ENCODE data around the gene MTMR12.

The MTMR12 gene

DNA sequence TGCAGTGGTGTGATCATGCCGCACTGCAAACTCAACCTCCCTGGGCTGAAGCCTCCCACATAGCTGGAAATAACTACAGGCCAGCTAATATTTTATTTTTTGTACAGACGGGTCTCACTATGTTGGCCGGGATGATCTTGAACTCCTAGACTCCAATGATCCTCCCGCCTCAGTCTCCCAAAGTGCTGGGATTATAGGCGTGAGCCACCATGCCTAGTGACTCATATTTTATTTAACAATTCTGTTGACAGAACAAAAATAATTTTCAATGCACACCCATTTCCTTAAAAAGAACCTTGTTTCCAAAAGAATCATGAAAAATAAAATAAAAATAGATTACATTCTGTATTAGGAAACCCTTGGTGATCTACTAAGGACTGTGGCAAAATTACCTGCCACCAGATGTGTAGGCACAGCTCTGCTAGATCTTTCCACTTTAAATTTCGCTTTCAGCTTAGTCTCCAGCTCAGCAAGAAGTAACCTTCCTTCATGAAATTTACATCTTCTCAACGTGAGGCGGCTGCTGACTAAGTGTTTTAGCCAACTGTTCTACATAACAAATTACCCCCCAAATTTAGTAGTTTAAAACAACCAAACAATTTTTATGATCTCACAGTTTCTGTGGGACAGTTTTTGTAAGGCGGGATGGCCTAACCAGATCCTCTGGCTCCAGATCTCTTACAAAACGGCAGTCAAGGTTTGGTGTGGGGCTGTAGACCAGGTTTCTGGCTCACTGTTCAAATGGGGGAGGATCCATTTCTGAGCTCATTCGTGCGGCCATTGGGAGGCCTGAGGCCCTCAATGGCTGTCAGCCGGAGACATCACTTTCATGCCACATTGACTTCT, 106.0 kb downstream of the MTMR12 start:
- DNase-seq (ENCODE audit: low spot score) (no peak), ATAC-seq (ENCODE audit: low read depth) (no peak)
- Histone ChIP-seq H3K27me3 (ENCODE audit: insufficient read depth, poor library complexity, severe bottlenecking) (no peaks in the 10 kb centered on the region), H3K4me1 (ENCODE audit: insufficient read depth, poor library complexity, severe bottlenecking) (no peaks in the 10 kb centered on the region), H3K9me3 (ENCODE audit: severe bottlenecking) (no peaks in the 10 kb centered on the region), H3K36me3 (ENCODE audit: low read depth) (no peaks in the 10 kb centered on the region), H3K27ac (ENCODE audit: poor library complexity, severe bottlenecking) (no peak overlapping the region), H3K4me3 (ENCODE audit: severe bottlenecking) (no peak overlapping the region)
- TF ChIP-seq, protein P1, sequence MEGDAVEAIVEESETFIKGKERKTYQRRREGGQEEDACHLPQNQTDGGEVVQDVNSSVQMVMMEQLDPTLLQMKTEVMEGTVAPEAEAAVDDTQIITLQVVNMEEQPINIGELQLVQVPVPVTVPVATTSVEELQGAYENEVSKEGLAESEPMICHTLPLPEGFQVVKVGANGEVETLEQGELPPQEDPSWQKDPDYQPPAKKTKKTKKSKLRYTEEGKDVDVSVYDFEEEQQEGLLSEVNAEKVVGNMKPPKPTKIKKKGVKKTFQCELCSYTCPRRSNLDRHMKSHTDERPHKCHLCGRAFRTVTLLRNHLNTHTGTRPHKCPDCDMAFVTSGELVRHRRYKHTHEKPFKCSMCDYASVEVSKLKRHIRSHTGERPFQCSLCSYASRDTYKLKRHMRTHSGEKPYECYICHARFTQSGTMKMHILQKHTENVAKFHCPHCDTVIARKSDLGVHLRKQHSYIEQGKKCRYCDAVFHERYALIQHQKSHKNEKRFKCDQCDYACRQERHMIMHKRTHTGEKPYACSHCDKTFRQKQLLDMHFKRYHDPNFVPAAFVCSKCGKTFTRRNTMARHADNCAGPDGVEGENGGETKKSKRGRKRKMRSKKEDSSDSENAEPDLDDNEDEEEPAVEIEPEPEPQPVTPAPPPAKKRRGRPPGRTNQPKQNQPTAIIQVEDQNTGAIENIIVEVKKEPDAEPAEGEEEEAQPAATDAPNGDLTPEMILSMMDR (IDR thresholded peaks at IDR 0.05; ENCODE audit: poor library complexity, severe bottlenecking): no peak

DNA sequence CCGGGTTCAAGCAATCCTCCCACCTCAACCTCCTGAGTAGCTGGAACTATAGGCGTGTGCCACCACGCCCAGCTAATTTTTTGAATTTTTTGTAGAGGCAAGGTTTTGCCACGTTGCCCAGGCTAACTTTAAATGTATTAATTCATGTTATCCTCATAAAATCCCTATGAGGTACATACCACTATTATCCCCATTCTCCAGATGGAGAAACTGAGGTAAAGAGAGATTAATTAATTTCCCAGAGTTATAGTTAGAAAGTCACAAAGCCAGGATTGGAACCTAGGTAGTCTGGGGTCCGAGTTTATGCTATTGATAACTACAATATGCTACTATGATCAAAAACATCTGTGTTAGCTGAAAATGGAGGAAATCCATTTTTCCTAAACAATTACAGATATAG, 106.7 kb downstream of the MTMR12 start:
- Histone ChIP-seq H3K36me3 (ENCODE audit: low read depth) (no peaks in the 10 kb centered on the region), H3K9me3 (ENCODE audit: severe bottlenecking) (no peaks in the 10 kb centered on the region), H3K4me1 (ENCODE audit: insufficient read depth, poor library complexity, severe bottlenecking) (peaks cover 3% of the 10 kb centered on the region), H3K27me3 (ENCODE audit: insufficient read depth, poor library complexity, severe bottlenecking) (no peaks in the 10 kb centered on the region), H3K4me3 (ENCODE audit: severe bottlenecking) (no peak overlapping the region), H3K27ac (ENCODE audit: poor library complexity, severe bottlenecking) (no peak overlapping the region)
- ATAC-seq (ENCODE audit: low read depth) (no peak), DNase-seq (ENCODE audit: low spot score) (no peak)
- TF ChIP-seq, protein P1 (IDR thresholded peaks at IDR 0.05; ENCODE audit: poor library complexity, severe bottlenecking): no peak

DNA sequence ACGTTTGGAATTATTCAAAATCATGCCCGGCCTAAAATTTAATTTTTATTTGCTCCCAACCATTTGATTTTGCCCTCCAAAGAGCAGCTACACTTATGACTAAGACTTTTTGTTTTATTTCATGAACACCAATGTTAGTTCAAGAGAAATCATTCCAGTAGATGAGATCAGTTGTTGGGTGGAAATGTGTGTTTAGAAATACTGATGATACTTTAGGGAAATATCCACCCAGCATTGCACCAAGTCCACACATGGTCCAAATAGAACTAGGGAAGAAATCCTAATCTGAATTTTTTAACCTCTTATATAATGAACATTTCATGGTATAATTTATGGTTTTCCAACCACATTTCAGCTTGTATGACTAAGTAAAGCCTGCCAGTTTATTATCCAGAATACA, 110.3 kb downstream of the MTMR12 start:
- no peak overlapping the region for H3K27ac ChIP-seq (ENCODE audit: poor library complexity, severe bottlenecking)
- ATAC-seq (ENCODE audit: low read depth) (no peak), DNase-seq (ENCODE audit: low spot score) (no peak)
- no peak overlapping the region for H3K4me3 ChIP-seq (ENCODE audit: severe bottlenecking)
- no peaks in the 10 kb centered on the region for H3K27me3 ChIP-seq (ENCODE audit: insufficient read depth, poor library complexity, severe bottlenecking)
- H3K4me1 ChIP-seq (ENCODE audit: insufficient read depth, poor library complexity, severe bottlenecking): peaks cover 15% of the 10 kb centered on the region
- H3K36me3 ChIP-seq (ENCODE audit: low read depth): no peaks in the 10 kb centered on the region
- no peaks in the 10 kb centered on the region for H3K9me3 ChIP-seq (ENCODE audit: severe bottlenecking)
- TF ChIP-seq, protein P1 (IDR thresholded peaks at IDR 0.05; ENCODE audit: poor library complexity, severe bottlenecking): no peak

DNA sequence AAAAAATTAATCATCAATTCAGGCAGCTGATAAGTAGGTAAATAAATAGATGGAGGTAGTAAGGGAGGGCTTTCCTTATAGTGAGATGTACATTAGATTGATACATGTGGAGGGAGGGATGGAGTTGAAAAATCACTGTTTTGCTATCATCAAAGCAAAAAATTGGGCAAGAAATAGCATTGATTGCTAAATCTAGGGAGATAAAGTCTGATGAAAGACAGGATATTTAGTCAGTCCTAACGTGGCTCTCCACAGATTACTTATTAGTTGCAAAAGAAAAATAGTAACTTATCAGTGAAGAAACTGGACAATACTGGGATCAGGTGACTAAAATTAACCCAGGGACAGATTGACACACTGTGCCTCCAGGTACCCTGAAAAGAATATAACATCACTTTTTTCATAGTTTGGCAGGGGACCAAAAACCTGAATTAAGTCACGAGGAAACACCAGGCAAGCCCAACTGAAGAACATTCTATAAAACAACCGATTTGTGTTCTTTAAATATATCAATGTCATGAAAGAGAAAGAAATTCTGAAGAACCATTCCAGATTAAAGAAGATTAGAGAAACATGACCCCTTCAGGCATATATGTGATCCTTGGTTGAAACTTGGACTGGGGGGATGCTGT, 111.5 kb downstream of the MTMR12 start:
- no peaks in the 10 kb centered on the region for H3K36me3 ChIP-seq (ENCODE audit: low read depth)
- no peak for ATAC-seq (ENCODE audit: low read depth)
- H3K4me1 ChIP-seq (ENCODE audit: insufficient read depth, poor library complexity, severe bottlenecking): peaks cover 15% of the 10 kb centered on the region
- H3K27ac ChIP-seq (ENCODE audit: poor library complexity, severe bottlenecking): no peak overlapping the region
- H3K27me3 ChIP-seq (ENCODE audit: insufficient read depth, poor library complexity, severe bottlenecking): no peaks in the 10 kb centered on the region
- TF ChIP-seq, protein P1 (IDR thresholded peaks at IDR 0.05; ENCODE audit: poor library complexity, severe bottlenecking): no peak
- no peak overlapping the region for H3K4me3 ChIP-seq (ENCODE audit: severe bottlenecking)
- DNase-seq (ENCODE audit: low spot score): no peak
- H3K9me3 ChIP-seq (ENCODE audit: severe bottlenecking): no peaks in the 10 kb centered on the region

DNA sequence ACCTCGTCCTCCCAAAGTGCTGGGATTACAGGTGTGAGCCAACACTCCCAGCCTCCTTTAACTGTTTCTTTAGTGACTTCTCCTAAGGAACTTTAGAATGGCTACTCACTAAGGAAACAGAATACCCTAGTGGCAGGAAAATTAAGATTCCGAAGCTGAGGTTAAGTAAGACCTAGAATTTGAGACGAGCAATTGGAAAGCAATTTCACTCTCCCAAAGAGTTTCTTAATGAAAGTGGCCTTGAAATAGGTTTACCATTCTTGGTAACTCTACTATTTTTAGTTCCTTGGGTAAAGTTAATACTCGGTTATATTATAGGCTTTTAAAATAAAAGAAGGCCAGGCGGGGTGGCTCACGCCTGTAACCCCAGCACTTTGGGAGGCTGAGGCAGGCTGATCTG, 115.7 kb downstream of the MTMR12 start:
- Histone ChIP-seq H3K27ac (ENCODE audit: poor library complexity, severe bottlenecking) (no peak overlapping the region), H3K36me3 (ENCODE audit: low read depth) (no peaks in the 10 kb centered on the region), H3K9me3 (ENCODE audit: severe bottlenecking) (no peaks in the 10 kb centered on the region), H3K27me3 (ENCODE audit: insufficient read depth, poor library complexity, severe bottlenecking) (no peaks in the 10 kb centered on the region), H3K4me3 (ENCODE audit: severe bottlenecking) (no peak overlapping the region), H3K4me1 (ENCODE audit: insufficient read depth, poor library complexity, severe bottlenecking) (peaks cover 26% of the 10 kb centered on the region)
- DNase-seq (ENCODE audit: low spot score) (no peak), ATAC-seq (ENCODE audit: low read depth) (no peak)
- TF ChIP-seq, protein P1 (IDR thresholded peaks at IDR 0.05; ENCODE audit: poor library complexity, severe bottlenecking): no peak

Measured in RWPE2 (cell line).